ENCODE measurements around the gene ZNF579. TPM values are rescaled to one million over a fixed set of nuclear protein-coding genes. Genes with fewer than 3 reads are reported as not detected.

Gene ZNF579
- total and polyA plus RNA-seq, 2 of the 13 experiments (the other 11 are each of a cell fraction or from before 2014, with no cell fraction given): 2.1 to 2.9 TPM

DNA sequence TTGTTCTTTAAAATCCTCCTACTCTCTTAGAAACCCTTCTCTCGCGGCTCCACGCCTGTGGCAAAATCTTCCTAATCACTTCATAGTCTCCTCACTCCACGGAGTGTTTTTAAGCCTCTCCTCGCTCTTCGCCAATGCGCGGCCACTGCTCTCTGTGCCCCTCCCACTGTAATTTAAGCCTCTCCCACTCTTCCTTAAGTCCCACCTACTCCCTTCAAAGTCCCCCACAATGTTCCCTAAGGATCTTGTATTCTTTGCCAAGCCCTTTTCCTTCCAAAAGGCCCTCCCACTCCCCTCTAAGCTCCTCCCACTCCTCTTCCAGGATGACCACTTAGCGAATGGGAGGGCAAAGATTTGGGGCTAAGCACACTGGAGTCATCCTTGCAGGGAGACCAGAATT, 17.4 kb upstream of the ZNF579 start (continued):
- TF ChIP-seq, protein P1, sequence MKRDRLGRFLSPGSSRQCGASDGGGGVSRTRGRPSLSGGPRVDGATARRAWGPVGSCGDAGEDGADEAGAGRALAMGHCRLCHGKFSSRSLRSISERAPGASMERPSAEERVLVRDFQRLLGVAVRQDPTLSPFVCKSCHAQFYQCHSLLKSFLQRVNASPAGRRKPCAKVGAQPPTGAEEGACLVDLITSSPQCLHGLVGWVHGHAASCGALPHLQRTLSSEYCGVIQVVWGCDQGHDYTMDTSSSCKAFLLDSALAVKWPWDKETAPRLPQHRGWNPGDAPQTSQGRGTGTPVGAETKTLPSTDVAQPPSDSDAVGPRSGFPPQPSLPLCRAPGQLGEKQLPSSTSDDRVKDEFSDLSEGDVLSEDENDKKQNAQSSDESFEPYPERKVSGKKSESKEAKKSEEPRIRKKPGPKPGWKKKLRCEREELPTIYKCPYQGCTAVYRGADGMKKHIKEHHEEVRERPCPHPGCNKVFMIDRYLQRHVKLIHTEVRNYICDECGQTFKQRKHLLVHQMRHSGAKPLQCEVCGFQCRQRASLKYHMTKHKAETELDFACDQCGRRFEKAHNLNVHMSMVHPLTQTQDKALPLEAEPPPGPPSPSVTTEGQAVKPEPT (CRISPR knock-in tag; IDR thresholded peaks at IDR 0.05; ENCODE audit: low read depth): no peak
- no peak for TF ChIP-seq ZFAT (CRISPR knock-in tag; conservative IDR thresholded peaks at IDR 0.05)
- TF ChIP-seq ZNF367 (CRISPR knock-in tag; IDR thresholded peaks at IDR 0.05; ENCODE audit: borderline replicate concordance): no peak
- no peak for TF ChIP-seq RNF2 (conservative IDR thresholded peaks at IDR 0.05; ENCODE audit: low read depth)

DNA sequence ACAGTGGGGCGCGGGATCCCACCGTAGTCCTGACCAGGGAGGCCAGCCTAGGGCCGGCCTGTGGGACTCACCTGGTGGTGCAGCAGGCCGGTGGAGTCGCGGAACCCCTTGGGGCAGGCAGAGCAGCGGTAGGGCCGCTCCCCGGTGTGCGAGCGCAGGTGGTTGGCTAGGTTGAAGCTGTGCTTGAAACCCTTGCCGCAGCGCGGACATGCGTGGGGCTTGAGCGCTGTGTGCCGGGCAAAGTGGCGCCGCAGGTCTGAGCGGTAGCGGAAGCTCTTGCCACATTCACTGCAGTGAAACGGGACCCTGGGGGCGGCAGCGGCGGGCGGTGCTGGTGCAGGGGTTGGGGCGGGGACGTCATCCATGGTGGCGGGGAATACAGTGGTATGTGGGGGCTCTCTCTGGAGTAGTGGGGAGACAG, 16.9 kb upstream of the ZNF579 start:
- Histone ChIP-seq H3K9me3 (ENCODE audit: low read length) (no peaks in the 10 kb centered on the region), H3K79me2 (ENCODE audit: insufficient read depth, low read length) (peaks cover 2% of the 10 kb centered on the region), H4K20me1 (ENCODE audit: insufficient read depth, low read length) (0 out of 2 replicates have a peak, but pooled peaks cover 6% of the 10 kb centered on the region), H3K4me2 (ENCODE audit: low read depth, low read length) (no peak overlapping the region), H3K4me1 (ENCODE audit: insufficient read depth, low read length) (peaks cover 23% of the 10 kb centered on the region), H3K36me3 (replicated peaks in 1 of 2; ENCODE audit: control insufficient read depth in 1 of 2, insufficient read depth in 2 of 2, low read length in 2 of 2) (peaks cover 10 to 32% of the 10 kb centered on the region in 2 experiments; a peak in 4 of 5 replicates), H3K27me3 (ENCODE audit: control insufficient read depth in 1 of 2, insufficient read depth in 2 of 2, low read length in 2 of 2) (no peaks in the 10 kb centered on the region; a peak in 1 of 5 replicates), H3K4me3 (replicated peaks in 1 of 3; ENCODE audit: insufficient read depth in 1 of 3, low read depth in 2 of 3, low read length in 3 of 3) (no peak overlapping the region), H3K27ac (ENCODE audit: extremely low read length, insufficient read depth, low read length) (no peak overlapping the region), H3K9ac (ENCODE audit: insufficient read depth, low read depth, low read length) (no peak overlapping the region), H2AFZ (ENCODE audit: low read length) (no peak overlapping the region)
- in situ Hi-C loops (cut with HindIII; ENCODE audit: extremely low pct_ligation_motif_present, low pct_unique_long_range_greater_than_20kb): no loop called here
- intact Hi-C loops (cut with micrococcal nuclease; ENCODE audit: unreplicated experiment): no loop called here
- ChIA-PET CTCF (ENCODE audit: low intra/inter-chr PET ratio, low total read pairs) (no interaction called here), POLR2A (interaction anchor here (3.6 to 4.9 kb wide), 2 partner anchors 12 to 16 kb away, joined by 45 to 66 read pairs; partner anchors contain the start of gene ZNF579)
- TF ChIP-seq AGO2 (optimal IDR thresholded peaks at IDR 0.05; ENCODE audit: low read depth, low read length) (peak; percentile 79), NCOA5 (CRISPR knock-in tag; IDR thresholded peaks at IDR 0.05) (no peak), ZNF839 (CRISPR knock-in tag; IDR thresholded peaks at IDR 0.05; ENCODE audit: borderline replicate concordance) (no peak), CBX1 (IDR thresholded peaks at IDR 0.05; ENCODE audit: low read depth) (no peak), RBFOX2 (IDR thresholded peaks at IDR 0.05; ENCODE audit: low read depth, low read length) (peak; percentile 68)
- TF ChIP-seq, protein P2, sequence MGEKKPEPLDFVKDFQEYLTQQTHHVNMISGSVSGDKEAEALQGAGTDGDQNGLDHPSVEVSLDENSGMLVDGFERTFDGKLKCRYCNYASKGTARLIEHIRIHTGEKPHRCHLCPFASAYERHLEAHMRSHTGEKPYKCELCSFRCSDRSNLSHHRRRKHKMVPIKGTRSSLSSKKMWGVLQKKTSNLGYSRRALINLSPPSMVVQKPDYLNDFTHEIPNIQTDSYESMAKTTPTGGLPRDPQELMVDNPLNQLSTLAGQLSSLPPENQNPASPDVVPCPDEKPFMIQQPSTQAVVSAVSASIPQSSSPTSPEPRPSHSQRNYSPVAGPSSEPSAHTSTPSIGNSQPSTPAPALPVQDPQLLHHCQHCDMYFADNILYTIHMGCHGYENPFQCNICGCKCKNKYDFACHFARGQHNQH (CRISPR knock-in tag; IDR thresholded peaks at IDR 0.05): no peak
- WGBS (ENCODE audit: low lambda C conversion rate): over 99% methylated on average over 30 of the region's 30 CpGs
- ATAC-seq (no peak), FAIRE-seq (no peak), DNase-seq (ENCODE audit: low spot score) (no peak)
- no TSS peak for BruUV-seq (replicated peaks)
